ENCODE results near the gene GPR35. TPM values are rescaled to one million over a fixed set of nuclear protein-coding genes. Genes with fewer than 3 reads are reported as not detected.

Gene GPR35
- total and polyA plus RNA-seq, 11 donors, result 0.48 to 2.7 (median 0.93) TPM; not detected in 1

DNA sequence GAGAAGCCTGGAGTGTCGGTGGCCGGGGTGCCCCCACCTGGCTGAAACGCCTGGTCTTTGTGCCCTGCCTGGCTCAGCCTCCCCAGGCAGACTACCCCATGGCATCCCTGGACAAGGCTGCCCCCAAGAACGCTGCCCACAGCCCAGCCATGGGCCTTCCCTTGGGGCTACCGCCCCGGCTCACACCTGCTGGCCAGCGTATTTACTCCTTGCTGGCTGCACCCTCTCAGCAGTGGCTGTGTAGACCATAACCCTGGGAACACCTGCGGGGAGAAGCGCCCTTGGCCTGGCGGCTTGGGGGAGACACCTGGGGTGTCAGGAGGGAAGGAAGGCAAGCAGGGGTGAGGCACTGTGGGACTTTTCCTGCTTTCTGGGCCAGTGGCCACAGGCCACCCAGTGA lies 21.4 kb upstream of the GPR35 start:
- TF ChIP-seq POLR2A (IDR thresholded peaks at IDR 0.05), result no peak
- TF ChIP-seq, protein P1, sequence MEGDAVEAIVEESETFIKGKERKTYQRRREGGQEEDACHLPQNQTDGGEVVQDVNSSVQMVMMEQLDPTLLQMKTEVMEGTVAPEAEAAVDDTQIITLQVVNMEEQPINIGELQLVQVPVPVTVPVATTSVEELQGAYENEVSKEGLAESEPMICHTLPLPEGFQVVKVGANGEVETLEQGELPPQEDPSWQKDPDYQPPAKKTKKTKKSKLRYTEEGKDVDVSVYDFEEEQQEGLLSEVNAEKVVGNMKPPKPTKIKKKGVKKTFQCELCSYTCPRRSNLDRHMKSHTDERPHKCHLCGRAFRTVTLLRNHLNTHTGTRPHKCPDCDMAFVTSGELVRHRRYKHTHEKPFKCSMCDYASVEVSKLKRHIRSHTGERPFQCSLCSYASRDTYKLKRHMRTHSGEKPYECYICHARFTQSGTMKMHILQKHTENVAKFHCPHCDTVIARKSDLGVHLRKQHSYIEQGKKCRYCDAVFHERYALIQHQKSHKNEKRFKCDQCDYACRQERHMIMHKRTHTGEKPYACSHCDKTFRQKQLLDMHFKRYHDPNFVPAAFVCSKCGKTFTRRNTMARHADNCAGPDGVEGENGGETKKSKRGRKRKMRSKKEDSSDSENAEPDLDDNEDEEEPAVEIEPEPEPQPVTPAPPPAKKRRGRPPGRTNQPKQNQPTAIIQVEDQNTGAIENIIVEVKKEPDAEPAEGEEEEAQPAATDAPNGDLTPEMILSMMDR (IDR thresholded peaks at IDR 0.05), result no peak
- H3K4me3 ChIP-seq, result no peak overlapping the region

DNA sequence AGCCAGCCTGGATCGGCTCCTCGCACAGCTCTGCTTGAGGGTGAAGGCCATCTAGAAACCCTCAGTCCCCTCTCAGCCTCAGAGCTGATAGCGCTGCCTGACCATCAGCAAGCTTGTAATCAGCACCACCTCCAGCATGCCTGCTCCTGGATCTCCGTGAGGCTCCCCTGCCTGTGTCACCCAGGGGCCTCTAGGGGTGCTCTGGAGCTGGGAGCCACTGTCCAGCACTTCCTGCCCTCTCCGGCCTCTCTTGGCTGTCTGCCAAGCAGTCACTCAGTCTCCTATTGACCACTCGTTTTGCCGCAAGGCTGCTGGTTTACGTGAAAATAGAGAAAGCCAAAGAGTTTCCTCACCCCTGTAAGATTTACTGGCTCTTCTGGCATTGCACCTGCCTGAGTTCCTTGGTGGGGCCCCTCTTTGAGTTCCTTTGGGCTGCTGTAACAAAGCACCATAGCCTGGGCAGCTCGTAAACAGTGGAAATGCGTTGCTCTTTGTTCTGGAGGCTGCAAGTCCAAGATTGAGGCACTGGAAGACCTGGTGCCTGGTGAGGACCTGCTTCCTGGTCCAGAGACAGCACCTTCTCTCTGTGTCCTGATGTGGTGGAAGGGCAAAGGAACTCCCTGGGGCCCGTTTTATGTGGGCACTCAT lies 20.9 kb upstream of the GPR35 start:
- H3K27me3 ChIP-seq, result no peaks in the 10 kb centered on the region
- intact Hi-C loops (cut with DNase I), result no loop called here
- no peaks in the 10 kb centered on the region for H3K9me3 ChIP-seq
- no peak for TF ChIP-seq POLR2A (IDR thresholded peaks at IDR 0.05)
- TF ChIP-seq, protein P1 (IDR thresholded peaks at IDR 0.05), result peak; percentile 53 to 78 (median 60)
- no peak overlapping the region for H3K4me3 ChIP-seq
- peaks cover 0 to 10% (median 5%) of the 10 kb centered on the region in 12 donors for H3K4me1 ChIP-seq
- DNase-seq, result peak; percentile 77 to 90 (median 87)
- peak; percentile 68 to 83 (median 78) for ATAC-seq
- no peak overlapping the region for H3K27ac ChIP-seq
- peaks cover 0 to 17% (median 4%) of the 10 kb centered on the region in 9 donors for H3K36me3 ChIP-seq
- WGBS, 4 donors, result 31 to 39% (median 33%) methylated on average over 6 to 11 of the region's 11 CpGs

More for the DNA sequence above, 21.4 kb upstream of the GPR35 start:
- DNase-seq (peak in 2 of 5 donors; percentile 12 to 20), ATAC-seq (no peak)
- no peak overlapping the region for H3K27ac ChIP-seq
- H3K36me3 ChIP-seq, result peaks cover 0 to 23% (median 7%) of the 10 kb centered on the region in 9 donors
- H3K4me1 ChIP-seq, result peaks cover 0 to 10% (median 5%) of the 10 kb centered on the region in 12 donors
- no peaks in the 10 kb centered on the region for H3K9me3 ChIP-seq
- intact Hi-C loops (cut with DNase I), result no loop called here
- 89 to 98% (median 92%) methylated on average over 3 to 10 of the region's 10 CpGs for WGBS, 4 donors
- no peaks in the 10 kb centered on the region for H3K27me3 ChIP-seq

DNA sequence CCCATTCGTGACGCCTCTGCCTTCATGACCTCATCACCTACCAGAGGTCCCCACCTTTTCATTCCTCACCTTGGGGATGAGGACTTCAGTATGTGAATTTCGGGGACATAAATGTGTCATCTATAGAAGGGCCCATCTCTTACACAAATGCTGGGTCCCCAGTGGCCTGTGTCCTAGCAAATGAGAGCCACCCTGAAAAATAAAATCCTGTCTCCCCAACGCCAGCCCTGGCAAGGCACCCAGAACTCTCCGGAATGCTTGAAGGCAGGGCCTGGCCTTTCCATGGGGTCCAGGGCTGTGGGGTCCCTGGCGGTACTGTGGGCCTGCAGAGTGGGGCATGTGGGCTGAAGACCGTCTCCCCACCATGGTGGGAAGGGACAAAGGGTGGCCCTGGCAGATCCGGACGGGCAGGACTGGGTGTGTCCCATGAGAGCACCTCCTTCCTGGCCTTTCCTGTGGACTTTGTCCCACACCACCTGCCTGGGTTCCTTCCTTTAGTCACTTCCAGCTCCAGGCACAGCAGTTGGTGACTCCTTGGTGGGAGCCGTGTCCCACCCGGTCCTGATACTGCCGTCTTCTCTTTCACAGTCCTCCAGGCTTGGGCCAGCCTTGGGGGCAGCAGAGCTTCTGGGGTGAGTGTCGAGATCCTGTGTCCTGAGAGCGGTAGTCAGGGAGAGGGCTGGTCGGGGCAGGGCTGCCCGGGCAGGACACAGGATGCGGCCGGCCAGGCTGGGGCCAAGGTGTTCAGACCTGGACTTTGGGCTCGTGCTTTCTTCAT lies 20.2 kb upstream of the GPR35 start:
- H3K27ac ChIP-seq, result no peak overlapping the region
- peak in 1 of 4 donors; percentile 11 for ATAC-seq
- DNase-seq, result peak in 2 of 5 donors; percentile 12 to 19
- intact Hi-C loops (cut with DNase I), result no loop called here
- no peak overlapping the region for H3K4me3 ChIP-seq
- H3K4me1 ChIP-seq, result peaks cover 0 to 10% (median 5%) of the 10 kb centered on the region in 12 donors
- no peaks in the 10 kb centered on the region for H3K27me3 ChIP-seq
- no peak for TF ChIP-seq POLR2A (IDR thresholded peaks at IDR 0.05)
- H3K9me3 ChIP-seq, result no peaks in the 10 kb centered on the region
- 85 to 92% (median 90%) methylated on average over 15 to 19 of the region's 19 CpGs for WGBS, 4 donors
- peaks cover 0 to 12% (median 0%) of the 10 kb centered on the region in 9 donors for H3K36me3 ChIP-seq

DNA sequence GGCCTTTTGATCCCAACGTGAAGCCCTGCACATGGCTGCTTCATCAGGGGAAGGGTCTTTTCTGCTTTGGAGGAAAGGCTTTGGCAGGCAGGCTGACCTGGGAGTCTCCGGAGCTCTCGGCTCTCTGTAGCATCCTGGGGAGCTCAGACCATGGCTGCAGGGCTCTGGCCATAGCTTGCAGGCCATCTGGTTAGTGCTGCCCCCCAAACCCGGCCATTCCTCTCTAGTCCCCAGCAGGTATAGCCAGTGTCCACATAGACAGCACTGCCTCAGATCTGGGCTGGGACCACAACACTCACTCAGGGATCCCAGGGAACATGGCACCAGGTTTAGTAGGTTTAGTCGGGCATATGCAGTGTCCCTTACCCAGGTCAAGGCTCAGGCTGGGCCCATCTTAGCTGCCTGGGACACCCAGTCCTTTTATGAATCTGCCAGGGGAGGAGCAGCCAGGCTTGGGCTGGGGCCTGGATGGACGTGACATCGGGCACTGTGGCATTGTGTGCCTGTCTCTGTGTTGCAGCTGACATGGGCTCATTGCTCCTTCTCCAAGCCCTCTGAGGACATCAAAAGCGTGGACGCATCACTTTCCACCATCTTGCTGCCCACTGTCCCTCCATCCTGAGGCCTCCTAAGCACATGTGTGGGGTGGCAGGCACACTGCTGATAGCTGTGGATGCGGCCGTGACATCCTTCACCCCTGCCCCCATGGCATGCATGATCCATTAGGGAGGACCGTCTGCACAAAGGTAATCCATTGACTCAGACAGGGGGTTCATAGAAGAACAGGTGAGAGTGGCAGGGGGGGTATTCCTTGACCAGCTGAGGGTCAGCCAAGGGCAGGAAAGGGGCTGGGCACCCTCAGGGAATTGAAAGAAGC lies 19.2 kb upstream of the GPR35 start:
- ATAC-seq (no peak), DNase-seq (peak in 2 of 5 donors; percentile 6 to 19)
- H3K9me3 ChIP-seq, result no peaks in the 10 kb centered on the region
- H3K27ac ChIP-seq, result no peak overlapping the region
- 80 to 90% (median 85%) methylated on average over 7 to 12 of the region's 12 CpGs for WGBS, 4 donors
- peaks cover 0 to 10% (median 5%) of the 10 kb centered on the region in 12 donors for H3K4me1 ChIP-seq
- H3K36me3 ChIP-seq, result peaks cover 0 to 4% (median 0%) of the 10 kb centered on the region in 9 donors
- H3K27me3 ChIP-seq, result no peaks in the 10 kb centered on the region
- intact Hi-C loops (cut with DNase I), result no loop called here
- no peak for TF ChIP-seq POLR2A (IDR thresholded peaks at IDR 0.05)
- TF ChIP-seq, protein P1 (IDR thresholded peaks at IDR 0.05), result no peak
- H3K4me3 ChIP-seq, result no peak overlapping the region

All from heart left ventricle (tissue), 16 donors.